Fibroblast of upper back skin (primary cell): ENCODE measurements around the gene IFNL2.
"Not testable (repeated sequence)": the region's sequence is repeated elsewhere in the genome, so short reads cannot be mapped to it uniquely, and the experiment has no call there.

Experiments
- DNase-seq: peaks from one replicate; pipeline ENCODE4 v3.0.0-alpha.2; 2013

IFNL2 gene

DNA sequence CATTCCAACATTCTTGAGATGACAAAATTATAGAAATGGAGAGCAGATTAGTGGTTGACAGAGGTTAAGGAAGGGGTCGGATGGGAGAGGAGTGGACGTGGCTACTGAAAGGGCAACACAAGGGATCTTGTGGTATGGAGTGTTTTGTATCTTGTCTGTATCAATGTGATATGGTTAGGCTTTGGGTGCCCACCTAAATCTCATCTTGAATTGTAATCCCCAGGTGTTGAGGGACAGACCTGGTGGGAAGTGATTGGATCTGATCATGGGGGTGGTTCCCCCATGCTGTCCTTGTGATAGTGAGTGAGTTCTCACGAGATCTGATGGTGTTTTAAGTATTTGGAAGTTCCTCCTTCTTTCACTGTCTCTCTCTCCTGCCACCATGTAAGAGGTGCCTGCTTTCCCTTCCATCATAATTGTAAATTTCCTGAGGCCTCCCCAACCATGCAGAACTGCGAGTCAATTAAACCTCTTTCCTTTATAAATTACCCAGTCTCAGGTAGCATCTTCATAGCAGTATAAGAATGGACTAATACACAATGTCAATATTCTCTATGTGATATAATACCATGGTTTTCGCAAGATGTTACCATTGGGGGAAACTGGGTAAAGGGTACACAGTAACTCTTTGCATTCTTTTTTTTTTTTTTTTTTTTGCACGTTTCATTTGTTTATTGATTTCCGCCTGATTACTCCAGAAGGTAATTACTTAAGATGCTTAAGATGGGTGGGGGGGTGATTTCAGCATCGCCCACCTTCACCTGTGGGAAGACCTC lies 14.6 kb upstream of the IFNL2 start:
- DNase-seq: no peak

DNA sequence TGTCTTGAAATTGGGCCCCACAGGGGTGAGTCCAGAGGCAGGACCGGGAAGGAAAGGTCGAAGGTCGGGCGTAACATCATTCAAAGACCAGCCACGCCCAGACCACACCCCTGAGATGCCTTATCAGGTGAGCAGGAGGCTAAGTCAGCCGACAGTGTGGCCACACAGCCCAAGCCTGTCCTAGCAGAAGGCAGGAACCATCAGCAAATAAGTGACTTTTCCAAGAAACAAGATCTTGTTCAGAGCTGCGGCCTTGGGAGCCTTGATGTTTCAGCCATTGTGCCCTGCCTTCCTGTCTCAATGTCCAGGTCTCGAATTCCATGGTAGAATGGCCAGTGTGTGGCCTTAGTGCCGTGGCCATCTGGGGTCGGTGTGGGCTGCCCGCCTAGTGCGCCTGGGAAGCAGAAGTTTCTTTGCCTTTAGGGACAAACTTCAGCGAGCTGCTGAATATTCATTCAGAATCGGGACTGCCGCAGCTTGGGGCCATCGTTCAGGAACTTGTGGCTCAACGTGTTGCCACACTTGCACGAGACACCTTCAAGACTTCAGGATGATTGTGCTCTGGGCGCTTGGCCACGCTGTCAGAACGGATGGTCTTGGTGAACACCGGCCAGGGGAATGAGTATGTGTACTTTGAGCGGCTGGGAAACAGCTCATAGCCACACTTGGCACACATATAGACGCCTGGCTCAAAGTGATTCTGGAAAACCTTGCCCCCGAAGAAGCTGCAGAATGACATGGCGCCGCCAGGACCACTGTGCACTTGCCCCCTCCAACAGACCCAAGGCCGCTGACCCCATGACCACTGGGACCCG lies 13.5 kb upstream of the IFNL2 start:
- no peak for DNase-seq

DNA sequence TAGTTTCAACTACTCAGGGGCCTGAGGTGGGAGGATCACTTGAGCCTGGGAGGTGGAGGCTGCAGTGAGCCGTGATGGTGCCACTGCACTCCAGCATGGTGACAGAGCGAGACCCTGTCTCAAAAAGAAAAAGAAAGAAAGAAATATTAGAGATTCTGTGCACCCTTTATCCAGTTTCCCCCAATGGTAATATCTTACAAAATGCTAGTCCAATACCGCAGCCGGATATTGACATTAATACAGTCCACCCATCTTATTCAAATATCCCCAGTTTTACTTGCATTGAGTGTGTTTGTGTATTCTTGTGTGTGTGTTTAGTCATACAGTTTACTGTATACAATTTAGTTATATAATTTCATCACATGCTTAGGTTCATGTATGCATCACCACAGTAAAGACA lies 11.0 kb upstream of the IFNL2 start:
- no peak for DNase-seq

DNA sequence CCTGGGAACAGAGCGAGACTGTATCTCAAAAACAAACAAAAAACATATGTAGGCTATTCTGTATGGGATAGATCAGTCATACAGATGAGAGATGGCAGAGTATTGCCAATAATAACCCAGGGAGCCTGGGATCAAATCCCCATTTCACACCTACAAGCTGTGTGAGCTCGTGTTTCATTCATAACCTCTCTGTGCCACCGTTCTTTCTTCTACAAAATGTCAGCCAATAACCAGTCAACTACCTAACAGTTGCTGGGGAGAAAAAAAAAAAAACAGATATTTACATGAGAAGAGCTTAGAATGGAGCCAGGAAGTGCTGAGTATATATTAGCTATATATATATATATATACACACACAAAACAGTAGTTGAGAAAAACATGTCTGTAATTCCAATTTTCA lies 6.5 kb upstream of the IFNL2 start:
- DNase-seq: no peak

DNA sequence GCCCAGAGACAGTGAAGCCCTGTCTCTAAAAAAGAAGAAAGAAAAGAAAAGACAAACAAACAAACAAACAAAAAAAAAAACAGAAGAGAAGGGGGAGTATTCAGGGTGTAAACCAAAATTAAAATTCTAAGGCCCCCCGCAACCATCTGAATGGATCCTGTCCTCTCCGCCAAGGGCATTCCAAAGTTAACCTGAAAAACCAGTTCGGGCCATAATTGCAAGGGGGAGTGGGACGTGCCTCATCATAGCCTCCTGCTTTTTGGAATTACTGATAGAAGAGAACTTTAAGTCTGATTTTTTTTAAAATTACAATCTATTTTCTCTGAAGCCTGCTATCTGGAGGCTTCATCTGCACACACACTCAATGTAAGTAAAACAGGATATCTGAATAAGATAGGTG lies 5.7 kb upstream of the IFNL2 start:
- no peak for DNase-seq

DNA sequence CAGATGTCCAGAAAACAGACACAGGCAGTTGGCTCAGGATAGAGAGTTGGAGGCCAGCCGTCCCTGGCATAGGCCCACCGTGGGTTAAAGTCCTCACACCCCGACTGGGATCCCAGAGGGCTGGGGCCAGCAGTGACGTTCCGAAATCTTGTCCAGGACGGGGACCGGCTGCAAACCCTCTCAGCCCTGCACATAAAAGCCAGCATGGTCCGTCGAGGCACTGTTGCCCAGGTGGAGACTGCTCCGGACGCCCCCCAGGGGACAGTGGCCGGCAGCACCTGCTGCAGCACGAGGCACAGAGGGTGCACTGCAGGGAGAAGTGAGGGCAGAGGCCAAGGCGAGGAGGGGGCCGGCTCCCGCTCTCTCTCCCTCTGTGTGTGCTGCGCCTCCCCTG lies 4.3 kb upstream of the IFNL2 start:
- DNase-seq: no peak

DNA sequence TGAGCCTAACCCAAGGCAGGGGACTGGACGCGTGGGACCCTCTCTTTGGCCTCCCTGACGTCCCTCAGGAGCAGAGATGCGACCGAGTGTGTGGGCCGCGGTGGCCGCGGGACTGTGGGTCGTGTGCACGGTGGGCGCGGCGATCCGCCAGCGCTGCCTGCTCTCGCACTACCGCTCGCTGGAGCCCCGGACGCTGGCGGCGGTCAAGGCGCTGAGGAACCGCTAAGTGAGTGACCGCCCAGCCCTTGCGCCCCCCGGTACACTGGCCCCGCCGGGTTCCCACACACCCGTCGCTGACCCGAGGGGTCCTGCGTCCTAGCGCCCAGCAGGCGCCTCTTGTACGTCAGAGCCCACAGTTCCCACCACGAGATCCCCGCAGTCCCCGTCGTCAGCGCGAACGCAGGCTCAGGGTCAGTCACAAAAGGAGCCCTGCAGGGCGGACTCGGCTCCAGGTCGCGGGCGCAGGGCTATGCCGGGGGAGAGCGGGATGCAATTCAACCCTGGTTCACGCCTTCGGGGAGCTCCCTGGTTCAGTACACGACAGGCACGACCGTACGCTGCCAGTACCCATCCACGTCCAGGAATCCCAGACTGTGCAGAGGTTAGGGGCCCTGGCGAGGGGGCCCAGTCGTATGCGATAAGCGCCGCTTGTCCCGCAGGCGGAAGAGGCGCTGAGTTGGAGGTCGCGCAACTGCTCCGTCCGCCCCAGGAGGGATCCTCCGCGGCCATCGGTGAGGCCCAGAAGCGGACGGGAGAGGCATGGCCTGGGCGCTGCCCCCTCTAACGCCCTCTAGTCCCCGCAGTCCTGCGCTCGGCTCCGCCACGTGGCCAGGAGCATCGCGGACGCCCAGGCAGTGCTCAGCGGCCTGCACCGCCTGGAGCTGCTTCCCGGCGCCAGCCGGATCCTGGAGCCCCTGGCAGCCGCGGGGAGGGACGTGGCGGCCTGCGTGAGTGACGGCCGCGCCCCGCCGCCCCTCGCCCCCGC lies 3.6 kb upstream of the IFNL2 start:
- DNase-seq: no peak

DNA sequence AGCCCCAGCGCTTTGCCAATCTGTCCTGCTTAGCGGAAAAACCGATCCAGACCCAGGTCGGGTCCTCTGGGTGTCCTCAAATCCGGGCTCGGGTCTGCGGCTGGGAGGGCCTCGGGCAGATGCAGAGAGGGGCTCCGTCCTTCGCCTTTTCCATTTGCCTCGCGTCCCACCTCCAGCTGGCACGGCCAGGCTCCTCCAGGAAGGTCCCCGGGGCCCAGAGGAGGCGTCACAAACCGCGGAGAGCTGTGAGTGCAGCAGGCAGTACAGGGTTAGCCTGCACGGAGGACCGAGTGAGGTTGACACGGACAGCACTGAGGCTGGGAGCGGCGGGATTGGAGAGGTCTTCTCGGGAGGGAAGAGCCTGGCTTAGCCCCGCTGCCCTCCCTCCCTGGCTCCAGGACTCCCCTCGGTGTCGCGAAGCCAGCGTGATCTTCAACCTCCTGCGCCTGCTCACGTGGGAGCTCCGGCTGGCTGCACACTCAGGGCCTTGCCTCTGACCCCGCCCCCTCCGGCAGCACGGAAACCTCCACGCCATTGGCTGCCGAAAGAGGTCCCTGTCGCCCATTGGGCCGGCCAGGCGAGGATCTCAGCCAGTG lies 2.8 kb upstream of the IFNL2 start:
- DNase-seq: no peak

DNA sequence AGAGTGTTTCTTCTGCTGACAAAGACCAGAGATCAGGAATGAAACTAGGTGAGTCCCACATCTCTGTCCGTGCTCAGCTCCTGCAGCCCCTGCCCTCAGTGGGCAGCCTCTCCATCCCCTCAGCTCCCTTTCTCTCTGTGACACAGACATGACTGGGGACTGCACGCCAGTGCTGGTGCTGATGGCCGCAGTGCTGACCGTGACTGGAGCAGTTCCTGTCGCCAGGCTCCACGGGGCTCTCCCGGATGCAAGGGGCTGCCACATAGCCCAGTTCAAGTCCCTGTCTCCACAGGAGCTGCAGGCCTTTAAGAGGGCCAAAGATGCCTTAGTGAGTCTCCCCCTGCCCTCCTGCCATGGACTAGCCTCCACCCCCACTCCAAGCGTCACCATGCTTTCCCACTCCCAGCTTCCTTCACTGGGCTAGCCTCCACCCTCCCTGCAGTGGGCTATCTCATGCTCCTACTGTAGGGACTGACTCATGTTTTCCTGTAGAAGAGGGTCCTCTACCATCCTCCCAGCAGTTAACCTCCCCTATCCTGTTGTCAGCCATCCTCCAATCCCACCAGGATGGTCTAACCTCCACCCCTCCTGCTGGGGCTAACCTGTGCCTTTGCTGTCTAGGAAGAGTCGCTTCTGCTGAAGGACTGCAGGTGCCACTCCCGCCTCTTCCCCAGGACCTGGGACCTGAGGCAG lies 481 bp downstream of the IFNL2 start:
- not testable (repeated sequence) for DNase-seq

DNA sequence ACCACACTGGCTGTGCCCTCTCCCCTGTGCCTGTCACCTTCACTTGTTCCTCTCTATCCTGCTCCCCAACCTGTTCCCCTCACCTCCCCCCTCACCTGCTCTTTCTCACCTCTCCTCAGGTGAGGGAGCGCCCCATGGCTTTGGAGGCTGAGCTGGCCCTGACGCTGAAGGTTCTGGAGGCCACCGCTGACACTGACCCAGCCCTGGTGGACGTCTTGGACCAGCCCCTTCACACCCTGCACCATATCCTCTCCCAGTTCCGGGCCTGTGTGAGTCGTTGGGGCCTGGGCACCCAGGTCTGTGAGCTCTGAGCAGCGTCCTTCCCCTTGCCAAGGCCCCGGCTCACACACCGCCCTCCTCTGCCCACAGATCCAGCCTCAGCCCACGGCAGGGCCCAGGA lies 1.2 kb downstream of the IFNL2 start:
- DNase-seq: not testable (repeated sequence)

DNA sequence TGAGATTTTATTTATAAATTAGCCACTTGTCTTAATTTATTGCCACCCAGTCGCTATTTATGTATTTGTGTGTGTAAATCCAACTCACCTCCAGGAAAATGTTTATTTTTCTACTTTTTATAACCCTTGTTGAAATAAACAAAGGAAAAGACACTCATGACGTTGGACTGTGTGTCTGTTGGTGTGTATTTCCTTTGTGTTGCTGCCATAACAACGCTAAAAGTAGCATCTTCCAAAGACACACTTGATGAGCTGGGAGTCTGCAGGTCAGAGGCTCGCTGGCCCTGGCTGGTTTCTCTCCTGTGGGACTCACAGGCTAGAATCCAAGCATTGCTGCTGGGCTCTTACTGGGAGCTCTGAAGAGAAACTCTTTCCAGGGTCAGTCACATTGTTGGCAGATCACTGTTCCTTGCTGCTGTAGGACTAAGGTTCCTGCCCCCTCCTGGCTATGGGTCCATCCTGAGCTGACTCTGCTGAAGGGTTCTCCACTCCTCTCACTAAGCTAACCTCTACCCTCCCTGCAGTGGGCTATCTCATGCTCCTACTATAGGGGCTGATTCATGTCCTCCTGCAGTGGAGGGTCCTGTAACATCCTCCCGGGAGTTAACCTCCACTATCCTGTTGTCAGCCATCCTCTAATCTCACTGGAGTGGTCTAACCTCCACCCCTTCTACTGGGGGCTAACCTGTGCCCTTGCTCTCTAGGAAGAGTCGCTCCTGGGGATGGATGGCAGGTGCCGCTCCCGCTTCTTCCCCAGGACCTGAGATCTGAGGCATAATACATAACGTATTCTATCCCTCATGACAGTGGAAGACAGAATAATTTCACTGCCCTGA lies 2.1 kb downstream of the IFNL2 start:
- no peak for DNase-seq

DNA sequence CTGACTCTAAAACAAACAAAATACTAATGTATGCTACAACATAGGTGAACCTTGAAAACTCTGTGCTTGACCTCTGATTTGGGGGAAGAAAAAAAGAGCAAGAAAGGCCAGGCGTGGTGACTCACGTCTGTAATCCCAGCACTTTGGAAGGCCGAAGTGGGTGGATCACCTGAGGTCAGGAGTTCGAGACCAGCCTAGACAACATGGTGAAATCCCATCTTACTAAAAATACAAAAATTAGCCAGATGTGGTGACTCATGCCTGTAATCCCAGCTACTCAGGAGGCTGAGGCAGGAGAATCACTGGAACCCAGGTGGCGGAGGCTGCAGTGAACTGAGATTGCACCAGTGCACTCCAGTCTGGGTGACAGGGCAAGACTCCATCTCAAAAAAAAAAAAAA lies 5.7 kb downstream of the IFNL2 start:
- not testable (repeated sequence) for DNase-seq

DNA sequence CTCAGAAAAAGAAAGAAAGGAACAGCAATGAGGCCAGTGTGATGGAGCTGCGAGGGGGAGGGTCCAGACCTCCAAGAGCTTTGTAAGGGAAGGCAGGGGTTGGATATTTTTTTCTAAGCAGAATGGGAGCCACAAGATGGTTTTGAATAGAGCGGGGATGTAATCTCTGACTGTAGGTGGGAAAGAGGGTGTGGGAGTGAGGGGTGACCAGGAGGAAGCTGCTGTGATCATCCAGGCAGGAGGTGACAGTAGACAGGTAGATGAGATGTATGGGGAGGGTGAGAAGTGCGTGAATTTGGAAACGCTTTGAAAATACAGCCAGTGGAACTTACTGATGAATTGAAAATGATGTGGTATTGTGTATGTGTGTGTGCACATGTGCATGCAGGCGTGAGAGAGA lies 7.4 kb downstream of the IFNL2 start:
- DNase-seq: no peak

DNA sequence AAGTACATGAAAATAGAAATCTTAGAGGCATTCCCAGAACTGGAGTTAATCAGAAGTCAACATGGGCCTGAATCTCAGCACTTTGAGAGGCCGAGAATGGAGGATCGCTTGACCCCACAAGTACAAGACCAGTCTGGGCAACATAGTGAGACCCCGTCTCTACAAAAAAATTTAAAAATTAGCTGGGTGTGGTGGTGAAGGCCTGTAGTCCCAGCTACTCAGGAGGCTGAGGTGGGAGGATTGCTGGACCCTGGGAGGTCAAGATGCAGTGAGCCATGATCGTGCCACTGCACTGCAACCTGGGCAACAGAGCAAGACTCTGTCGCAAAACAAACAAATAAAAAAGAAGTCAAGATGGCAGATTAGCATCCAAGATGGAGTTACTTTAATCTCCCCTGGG lies 8.5 kb downstream of the IFNL2 start:
- no peak for DNase-seq

DNA sequence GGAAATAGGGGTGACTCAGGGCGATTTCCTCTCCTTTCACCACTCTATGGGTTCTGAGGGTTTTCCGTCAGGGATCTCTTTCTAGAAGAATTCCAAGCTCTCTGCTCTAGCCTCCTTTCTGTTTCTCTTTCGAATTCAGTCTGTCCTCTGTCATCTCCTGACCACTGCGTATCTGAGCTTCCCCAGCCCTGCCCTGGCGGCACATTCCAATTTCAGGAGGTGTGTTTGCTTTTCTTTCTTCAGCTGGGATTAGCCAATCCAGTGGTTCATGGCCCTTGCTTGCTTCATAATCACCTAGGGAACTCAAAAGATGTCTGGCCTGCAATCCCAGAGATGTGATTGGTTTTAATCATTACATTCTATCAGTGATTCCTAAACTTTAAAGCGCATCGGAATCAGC lies 9.4 kb downstream of the IFNL2 start:
- DNase-seq: no peak

DNA sequence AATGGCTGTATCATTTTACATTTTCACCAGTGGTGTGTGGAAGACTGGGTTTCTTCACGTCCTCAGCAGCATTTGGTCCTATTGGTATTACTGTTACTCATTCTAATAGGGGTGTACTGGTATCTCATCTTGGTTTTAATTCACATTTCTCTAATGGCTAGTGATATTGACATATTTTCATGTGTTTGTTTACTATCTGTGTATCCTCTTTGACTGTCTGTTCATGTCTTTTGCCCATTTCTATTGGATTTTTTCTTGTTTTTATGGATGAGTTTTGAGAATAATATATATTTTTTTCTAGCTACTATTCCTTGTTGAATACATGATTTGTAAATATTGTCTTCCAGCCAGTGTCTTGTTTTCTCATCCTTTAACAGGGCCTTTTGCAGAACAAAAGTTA lies 13.8 kb downstream of the IFNL2 start:
- no peak for DNase-seq

DNA sequence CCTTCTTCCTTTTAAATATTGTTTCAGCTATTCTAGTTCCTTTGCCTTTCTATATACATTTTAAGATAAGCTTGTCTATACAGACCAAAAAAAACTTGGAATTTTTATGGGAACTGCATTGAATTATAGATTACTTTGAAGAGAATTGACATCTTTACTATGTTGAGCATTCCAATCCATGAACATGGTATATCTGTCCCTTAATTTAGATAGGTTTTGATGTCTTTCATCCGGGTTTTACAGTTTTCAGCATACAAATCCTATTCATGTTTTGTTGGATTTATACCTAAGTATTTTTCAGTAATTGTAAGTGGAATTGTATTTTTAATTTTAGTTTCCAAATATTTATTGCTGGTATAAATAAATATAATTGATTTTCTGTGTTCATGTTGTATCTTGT lies 15.8 kb downstream of the IFNL2 start:
- no peak for DNase-seq

DNA sequence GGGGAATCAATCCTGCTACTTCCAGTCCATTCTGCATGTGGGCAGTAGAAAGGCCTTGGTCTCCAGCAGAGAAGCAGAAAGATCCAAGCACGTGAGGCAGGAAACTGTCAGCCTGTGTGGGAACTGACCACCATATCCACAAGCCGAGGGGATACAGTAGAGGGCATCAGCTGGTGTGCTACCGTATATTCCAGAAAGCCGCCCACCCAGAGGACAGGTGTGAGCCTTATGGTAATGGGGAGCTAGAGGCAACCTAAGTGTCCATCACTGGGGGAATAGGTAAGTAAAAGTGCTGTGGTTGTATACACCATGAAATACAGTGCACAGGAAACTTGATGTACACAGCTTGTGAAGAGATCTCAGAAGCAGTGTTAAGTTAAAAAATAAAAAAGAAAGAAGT lies 25.2 kb downstream of the IFNL2 start:
- DNase-seq: no peak

DNA sequence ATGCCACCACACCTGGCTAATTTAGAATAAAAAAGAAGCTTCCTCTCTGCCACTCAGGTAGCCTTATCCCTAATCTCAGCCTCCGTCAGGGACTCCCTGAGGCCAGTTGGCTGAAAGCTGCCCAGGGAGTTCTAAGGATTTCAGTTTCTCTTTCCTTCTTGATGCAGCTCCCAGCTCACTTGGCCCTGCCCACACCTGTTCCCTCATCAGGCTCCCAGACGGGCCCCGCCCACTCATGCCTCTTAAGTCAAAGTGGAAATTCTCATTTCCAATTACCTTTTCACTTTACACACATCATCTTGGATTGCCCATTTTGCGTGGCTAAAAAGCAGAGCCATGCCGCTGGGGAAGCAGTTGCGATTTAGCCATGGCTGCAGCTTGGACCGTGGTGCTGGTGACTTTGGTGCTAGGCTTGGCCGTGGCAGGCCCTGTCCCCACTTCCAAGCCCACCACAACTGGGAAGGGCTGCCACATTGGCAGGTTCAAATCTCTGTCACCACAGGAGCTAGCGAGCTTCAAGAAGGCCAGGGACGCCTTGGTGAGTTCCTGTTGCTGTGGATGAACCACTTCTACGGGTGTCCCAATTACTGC lies 28.0 kb downstream of the IFNL2 start, which contains the start of gene IFNL1:
Gene IFNL1 (plus strand): TSS at position 353 of the 591 bp plus-strand sequence. CDS start 15 bp downstream, at position 368.
- DNase-seq: no peak

DNA sequence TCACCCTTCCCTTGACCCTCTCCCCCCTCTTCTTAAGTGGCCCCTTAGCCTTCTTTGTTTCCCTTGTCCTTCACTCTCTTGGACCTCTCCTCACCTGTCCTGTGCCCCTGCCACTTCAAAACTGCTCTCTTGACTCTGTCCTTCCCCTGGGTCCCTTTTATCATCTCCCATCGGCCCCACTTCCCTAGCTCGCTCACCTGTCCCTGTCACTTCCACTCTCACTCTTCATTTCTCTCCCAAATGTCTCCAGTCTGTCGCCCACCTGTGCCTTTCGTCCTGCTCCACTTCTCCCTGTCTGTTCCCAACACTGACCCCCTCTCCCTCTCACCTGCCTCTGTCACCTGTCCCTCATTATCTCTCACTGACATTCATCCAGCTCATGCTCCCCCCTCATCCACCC lies 28.7 kb downstream of the IFNL2 start:
- no peak for DNase-seq
